ENCODE measurements around the gene CALM3. TPM values are rescaled to one million over a fixed set of nuclear protein-coding genes. Genes with fewer than 3 reads are reported as not detected.

Gene CALM3
- total and polyA plus RNA-seq, 2 experiments from 2014 or later = 148 to 215 TPM

DNA sequence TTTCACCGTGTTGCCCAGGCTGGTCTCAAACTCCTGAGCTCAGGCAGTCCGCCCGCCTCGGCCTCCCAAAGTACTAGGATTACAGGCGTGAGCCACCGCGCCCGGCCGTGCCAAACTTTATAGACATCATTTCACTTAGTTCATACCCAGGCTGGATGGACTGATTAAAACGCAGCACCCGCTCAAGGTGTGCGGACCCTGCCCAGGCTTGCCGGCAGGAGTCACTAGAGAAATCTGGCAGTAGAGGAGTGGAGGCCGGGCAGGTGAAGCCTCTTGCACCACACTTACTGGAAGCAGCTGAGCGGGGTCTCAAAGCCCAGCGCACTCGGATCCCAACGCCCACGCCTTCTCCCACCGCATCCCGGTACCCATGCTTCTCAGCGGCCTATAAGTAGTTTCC lies 12.4 kb downstream of the CALM3 start:
- H3K4me1 Mint-ChIP-seq = peaks cover 10% of the 10 kb centered on the region
- H3K4me3 Mint-ChIP-seq = no peak overlapping the region
- Histone ChIP-seq H2AFZ (no peak overlapping the region), H3K27ac (ENCODE audit: low read depth) (no peak overlapping the region), H3K79me2 (replicated peaks; ENCODE audit: insufficient read depth) (no peaks in the 10 kb centered on the region), H3K27me3 (ENCODE audit: insufficient read depth) (no peaks in the 10 kb centered on the region), H3K4me2 (no peak overlapping the region), H4K20me1 (replicated peaks; ENCODE audit: insufficient read depth) (no peaks in the 10 kb centered on the region), H3F3A (replicated peaks; ENCODE audit: low read depth) (no peaks in the 10 kb centered on the region), H3K4me1 (ENCODE audit: insufficient read depth) (no peaks in the 10 kb centered on the region), H3K4me3 (no peak overlapping the region), H3K9me2 (ENCODE audit: insufficient read depth) (no peaks in the 10 kb centered on the region), H3K36me3 (ENCODE audit: insufficient read depth) (peaks cover 8% of the 10 kb centered on the region; the same call in 1 of the 2 replicates)
- DNase-seq (ENCODE audit: low spot score) (no peak), ATAC-seq (no peak)
- TF ChIP-seq, protein P1, sequence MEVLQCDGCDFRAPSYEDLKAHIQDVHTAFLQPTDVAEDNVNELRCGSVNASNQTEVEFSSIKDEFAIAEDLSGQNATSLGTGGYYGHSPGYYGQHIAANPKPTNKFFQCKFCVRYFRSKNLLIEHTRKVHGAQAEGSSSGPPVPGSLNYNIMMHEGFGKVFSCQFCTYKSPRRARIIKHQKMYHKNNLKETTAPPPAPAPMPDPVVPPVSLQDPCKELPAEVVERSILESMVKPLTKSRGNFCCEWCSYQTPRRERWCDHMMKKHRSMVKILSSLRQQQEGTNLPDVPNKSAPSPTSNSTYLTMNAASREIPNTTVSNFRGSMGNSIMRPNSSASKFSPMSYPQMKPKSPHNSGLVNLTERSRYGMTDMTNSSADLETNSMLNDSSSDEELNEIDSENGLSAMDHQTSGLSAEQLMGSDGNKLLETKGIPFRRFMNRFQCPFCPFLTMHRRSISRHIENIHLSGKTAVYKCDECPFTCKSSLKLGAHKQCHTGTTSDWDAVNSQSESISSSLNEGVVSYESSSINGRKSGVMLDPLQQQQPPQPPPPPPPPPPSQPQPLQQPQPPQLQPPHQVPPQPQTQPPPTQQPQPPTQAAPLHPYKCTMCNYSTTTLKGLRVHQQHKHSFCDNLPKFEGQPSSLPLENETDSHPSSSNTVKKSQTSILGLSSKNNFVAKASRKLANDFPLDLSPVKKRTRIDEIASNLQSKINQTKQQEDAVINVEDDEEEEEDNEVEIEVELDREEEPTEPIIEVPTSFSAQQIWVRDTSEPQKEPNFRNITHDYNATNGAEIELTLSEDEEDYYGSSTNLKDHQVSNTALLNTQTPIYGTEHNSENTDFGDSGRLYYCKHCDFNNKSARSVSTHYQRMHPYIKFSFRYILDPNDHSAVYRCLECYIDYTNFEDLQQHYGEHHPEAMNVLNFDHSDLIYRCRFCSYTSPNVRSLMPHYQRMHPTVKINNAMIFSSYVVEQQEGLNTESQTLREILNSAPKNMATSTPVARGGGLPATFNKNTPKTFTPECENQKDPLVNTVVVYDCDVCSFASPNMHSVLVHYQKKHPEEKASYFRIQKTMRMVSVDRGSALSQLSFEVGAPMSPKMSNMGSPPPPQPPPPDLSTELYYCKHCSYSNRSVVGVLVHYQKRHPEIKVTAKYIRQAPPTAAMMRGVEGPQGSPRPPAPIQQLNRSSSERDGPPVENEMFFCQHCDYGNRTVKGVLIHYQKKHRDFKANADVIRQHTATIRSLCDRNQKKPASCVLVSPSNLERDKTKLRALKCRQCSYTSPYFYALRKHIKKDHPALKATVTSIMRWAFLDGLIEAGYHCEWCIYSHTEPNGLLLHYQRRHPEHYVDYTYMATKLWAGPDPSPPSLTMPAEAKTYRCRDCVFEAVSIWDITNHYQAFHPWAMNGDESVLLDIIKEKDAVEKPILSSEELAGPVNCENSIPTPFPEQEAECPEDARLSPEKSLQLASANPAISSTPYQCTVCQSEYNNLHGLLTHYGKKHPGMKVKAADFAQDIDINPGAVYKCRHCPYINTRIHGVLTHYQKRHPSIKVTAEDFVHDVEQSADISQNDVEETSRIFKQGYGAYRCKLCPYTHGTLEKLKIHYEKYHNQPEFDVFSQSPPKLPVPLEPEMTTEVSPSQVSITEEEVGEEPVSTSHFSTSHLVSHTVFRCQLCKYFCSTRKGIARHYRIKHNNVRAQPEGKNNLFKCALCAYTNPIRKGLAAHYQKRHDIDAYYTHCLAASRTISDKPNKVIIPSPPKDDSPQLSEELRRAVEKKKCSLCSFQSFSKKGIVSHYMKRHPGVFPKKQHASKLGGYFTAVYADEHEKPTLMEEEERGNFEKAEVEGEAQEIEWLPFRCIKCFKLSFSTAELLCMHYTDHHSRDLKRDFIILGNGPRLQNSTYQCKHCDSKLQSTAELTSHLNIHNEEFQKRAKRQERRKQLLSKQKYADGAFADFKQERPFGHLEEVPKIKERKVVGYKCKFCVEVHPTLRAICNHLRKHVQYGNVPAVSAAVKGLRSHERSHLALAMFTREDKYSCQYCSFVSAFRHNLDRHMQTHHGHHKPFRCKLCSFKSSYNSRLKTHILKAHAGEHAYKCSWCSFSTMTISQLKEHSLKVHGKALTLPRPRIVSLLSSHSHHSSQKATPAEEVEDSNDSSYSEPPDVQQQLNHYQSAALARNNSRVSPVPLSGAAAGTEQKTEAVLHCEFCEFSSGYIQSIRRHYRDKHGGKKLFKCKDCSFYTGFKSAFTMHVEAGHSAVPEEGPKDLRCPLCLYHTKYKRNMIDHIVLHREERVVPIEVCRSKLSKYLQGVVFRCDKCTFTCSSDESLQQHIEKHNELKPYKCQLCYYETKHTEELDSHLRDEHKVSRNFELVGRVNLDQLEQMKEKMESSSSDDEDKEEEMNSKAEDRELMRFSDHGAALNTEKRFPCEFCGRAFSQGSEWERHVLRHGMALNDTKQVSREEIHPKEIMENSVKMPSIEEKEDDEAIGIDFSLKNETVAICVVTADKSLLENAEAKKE (CRISPR knock-in tag; IDR thresholded peaks at IDR 0.05) = no peak
- TF ChIP-seq, protein P2, sequence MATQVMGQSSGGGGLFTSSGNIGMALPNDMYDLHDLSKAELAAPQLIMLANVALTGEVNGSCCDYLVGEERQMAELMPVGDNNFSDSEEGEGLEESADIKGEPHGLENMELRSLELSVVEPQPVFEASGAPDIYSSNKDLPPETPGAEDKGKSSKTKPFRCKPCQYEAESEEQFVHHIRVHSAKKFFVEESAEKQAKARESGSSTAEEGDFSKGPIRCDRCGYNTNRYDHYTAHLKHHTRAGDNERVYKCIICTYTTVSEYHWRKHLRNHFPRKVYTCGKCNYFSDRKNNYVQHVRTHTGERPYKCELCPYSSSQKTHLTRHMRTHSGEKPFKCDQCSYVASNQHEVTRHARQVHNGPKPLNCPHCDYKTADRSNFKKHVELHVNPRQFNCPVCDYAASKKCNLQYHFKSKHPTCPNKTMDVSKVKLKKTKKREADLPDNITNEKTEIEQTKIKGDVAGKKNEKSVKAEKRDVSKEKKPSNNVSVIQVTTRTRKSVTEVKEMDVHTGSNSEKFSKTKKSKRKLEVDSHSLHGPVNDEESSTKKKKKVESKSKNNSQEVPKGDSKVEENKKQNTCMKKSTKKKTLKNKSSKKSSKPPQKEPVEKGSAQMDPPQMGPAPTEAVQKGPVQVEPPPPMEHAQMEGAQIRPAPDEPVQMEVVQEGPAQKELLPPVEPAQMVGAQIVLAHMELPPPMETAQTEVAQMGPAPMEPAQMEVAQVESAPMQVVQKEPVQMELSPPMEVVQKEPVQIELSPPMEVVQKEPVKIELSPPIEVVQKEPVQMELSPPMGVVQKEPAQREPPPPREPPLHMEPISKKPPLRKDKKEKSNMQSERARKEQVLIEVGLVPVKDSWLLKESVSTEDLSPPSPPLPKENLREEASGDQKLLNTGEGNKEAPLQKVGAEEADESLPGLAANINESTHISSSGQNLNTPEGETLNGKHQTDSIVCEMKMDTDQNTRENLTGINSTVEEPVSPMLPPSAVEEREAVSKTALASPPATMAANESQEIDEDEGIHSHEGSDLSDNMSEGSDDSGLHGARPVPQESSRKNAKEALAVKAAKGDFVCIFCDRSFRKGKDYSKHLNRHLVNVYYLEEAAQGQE (IDR thresholded peaks at IDR 0.05; ENCODE audit: unreplicated experiment) = no peak
- TF ChIP-seq, protein P3, sequence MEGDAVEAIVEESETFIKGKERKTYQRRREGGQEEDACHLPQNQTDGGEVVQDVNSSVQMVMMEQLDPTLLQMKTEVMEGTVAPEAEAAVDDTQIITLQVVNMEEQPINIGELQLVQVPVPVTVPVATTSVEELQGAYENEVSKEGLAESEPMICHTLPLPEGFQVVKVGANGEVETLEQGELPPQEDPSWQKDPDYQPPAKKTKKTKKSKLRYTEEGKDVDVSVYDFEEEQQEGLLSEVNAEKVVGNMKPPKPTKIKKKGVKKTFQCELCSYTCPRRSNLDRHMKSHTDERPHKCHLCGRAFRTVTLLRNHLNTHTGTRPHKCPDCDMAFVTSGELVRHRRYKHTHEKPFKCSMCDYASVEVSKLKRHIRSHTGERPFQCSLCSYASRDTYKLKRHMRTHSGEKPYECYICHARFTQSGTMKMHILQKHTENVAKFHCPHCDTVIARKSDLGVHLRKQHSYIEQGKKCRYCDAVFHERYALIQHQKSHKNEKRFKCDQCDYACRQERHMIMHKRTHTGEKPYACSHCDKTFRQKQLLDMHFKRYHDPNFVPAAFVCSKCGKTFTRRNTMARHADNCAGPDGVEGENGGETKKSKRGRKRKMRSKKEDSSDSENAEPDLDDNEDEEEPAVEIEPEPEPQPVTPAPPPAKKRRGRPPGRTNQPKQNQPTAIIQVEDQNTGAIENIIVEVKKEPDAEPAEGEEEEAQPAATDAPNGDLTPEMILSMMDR (conservative IDR thresholded peaks at IDR 0.05; ENCODE audit: low read depth in 2 of 2) = no peak
- no peak for TF ChIP-seq EZH2phosphoT487 (IDR thresholded peaks at IDR 0.05; ENCODE audit: unreplicated experiment)
- H3K9me3 Mint-ChIP-seq = no peaks in the 10 kb centered on the region
- H3K27ac Mint-ChIP-seq = no peak overlapping the region
- peaks cover 17% of the 10 kb centered on the region for H3K36me3 Mint-ChIP-seq (ENCODE audit: low read depth)
- peaks cover 4% of the 10 kb centered on the region for H3K27me3 Mint-ChIP-seq (ENCODE audit: insufficient read depth, low read depth, poor library complexity)

Data from GM23338 (cell line).